ENCODE results near the gene AEBP2. TPM values are rescaled to one million over a fixed set of nuclear protein-coding genes. Genes with fewer than 3 reads are reported as not detected.

Gene AEBP2
- total and polyA plus RNA-seq, 2 of the 8 experiments (the other 6 are each of a cell fraction or from before 2014, with no cell fraction given) = 13.6 to 61.4 TPM

- Histone ChIP-seq H4K20me1 (replicated peaks in 1 of 2; ENCODE audit: control insufficient read depth in 1 of 2, insufficient read depth in 2 of 2, low read length in 2 of 2) (peaks cover 7% of the 10 kb centered on the region in 2 experiments), H3K4me1 (replicated peaks in 1 of 4; ENCODE audit: control insufficient read depth in 3 of 4, insufficient read depth in 4 of 4, low read length in 3 of 4) (peaks cover 0 to 14% (median 2%) of the 10 kb centered on the region in 4 experiments; a peak in 4 of 7 replicates), H2BK5ac (ENCODE audit: low read depth, low read length) (no peak overlapping the region), H4K91ac (replicated peaks; ENCODE audit: insufficient read length, low read length) (no peak overlapping the region), H4K5ac (ENCODE audit: insufficient read length, low read depth, low read length) (no peak overlapping the region), H3K4me3 (ENCODE audit: extremely low read depth in 1 of 4, insufficient read depth in 2 of 4, low read depth in 3 of 4, low read length in 4 of 4) (no peak overlapping the region), H3K36me3 (ENCODE audit: control insufficient read depth in 2 of 4, insufficient read depth in 4 of 4, low read length in 3 of 4) (peaks cover 0 to 41% (median 3%) of the 10 kb centered on the region in 4 experiments; a peak in 3 of 8 replicates), H3K18ac (ENCODE audit: extremely low read depth, low read length) (no peak overlapping the region), H3K27ac (ENCODE audit: low read depth, low read length) (no peak overlapping the region), H3K23me2 (ENCODE audit: low read depth, low read length) (no peaks in the 10 kb centered on the region), H3K79me1 (ENCODE audit: low read depth, low read length) (peaks cover 9% of the 10 kb centered on the region; the same call in 1 of the 2 replicates), H3K23ac (ENCODE audit: insufficient read length) (no peak overlapping the region), H2BK12ac (ENCODE audit: low read depth, low read length) (no peak overlapping the region), H3K9me3 (ENCODE audit: insufficient read depth in 2 of 2, low read depth in 1 of 2, low read length in 1 of 2) (no peaks in the 10 kb centered on the region), H3K14ac (ENCODE audit: insufficient read length) (no peak overlapping the region), H3K79me2 (ENCODE audit: control insufficient read depth in 1 of 2, insufficient read depth in 2 of 2, low read length in 2 of 2) (peaks cover 3 to 71% of the 10 kb centered on the region in 2 experiments; a peak in 3 of 4 replicates), H2BK15ac (ENCODE audit: low read length) (no peak overlapping the region), H3K27me3 (replicated peaks in 1 of 4; ENCODE audit: control insufficient read depth in 3 of 4, extremely low read depth in 1 of 4, insufficient read depth in 3 of 4, low read length in 3 of 4) (no peaks in the 10 kb centered on the region), H3K9ac (replicated peaks in 1 of 4; ENCODE audit: extremely low read depth in 1 of 4, low read depth in 3 of 4, low read length in 3 of 4) (no peak overlapping the region), H3K4me2 (ENCODE audit: insufficient read depth in 1 of 2, low read depth in 2 of 2, low read length in 2 of 2) (no peak overlapping the region), H2AK5ac (ENCODE audit: low read depth, low read length) (no peak overlapping the region), H3K56ac (replicated peaks; ENCODE audit: insufficient read length, low read depth, low read length) (no peak overlapping the region), H4K8ac (ENCODE audit: extremely low read depth, insufficient read depth, low read length) (no peak overlapping the region), H2BK20ac (ENCODE audit: low read length) (no peak overlapping the region), H2BK120ac (replicated peaks; ENCODE audit: low read depth, low read length) (no peak overlapping the region), H3K4ac (replicated peaks; ENCODE audit: insufficient read length, low read depth, low read length) (no peak overlapping the region), H2AFZ (ENCODE audit: low read length) (no peak overlapping the region)
- POLR2A ChIA-PET (ENCODE audit: partially characterized antibody) = interaction anchor here (1.3 kb wide), 1 partner anchor 21 kb away, joined by 3 read pairs; no protein-coding TSS in a partner anchor
- TF ChIP-seq SRF (IDR thresholded peaks at IDR 0.05; ENCODE audit: low read depth, low read length) (no peak), NANOG (IDR thresholded peaks at IDR 0.05; ENCODE audit: insufficient read depth, low read depth, low read length, poor library complexity, severe bottlenecking) (no peak), ASH2L (IDR thresholded peaks at IDR 0.05; ENCODE audit: low read length) (no peak), CEBPB (IDR thresholded peaks at IDR 0.05; ENCODE audit: low read depth, low read length) (no peak), POLR2A (IDR thresholded peaks at IDR 0.05; ENCODE audit: control extremely low read depth in 1 of 2, low read depth in 2 of 2, low read length in 2 of 2) (no peak), SP4 (IDR thresholded peaks at IDR 0.05; ENCODE audit: low read length) (no peak), MAFK (IDR thresholded peaks at IDR 0.05; ENCODE audit: low read depth, low read length) (no peak), NRF1 (IDR thresholded peaks at IDR 0.05; ENCODE audit: low read depth, low read length) (no peak), TAF1 (IDR thresholded peaks at IDR 0.05; ENCODE audit: low read depth, low read length) (no peak), SP2 (IDR thresholded peaks at IDR 0.05; ENCODE audit: low read length) (no peak), SIRT6 (IDR thresholded peaks at IDR 0.05; ENCODE audit: low read length) (no peak), POLR2AphosphoS5 (IDR thresholded peaks at IDR 0.05; ENCODE audit: low read depth, low read length) (no peak), KDM1A (IDR thresholded peaks at IDR 0.05; ENCODE audit: borderline replicate concordance, low read length) (no peak)
- FAIRE-seq (no peak), DNase-seq (ENCODE audit: low read depth in 1 of 2, low spot score in 2 of 2) (no peak)
- 69% methylated on average over 4 of the region's 4 CpGs; no CpG with 5 or more reads in 1 of the 2 experiments for WGBS, 2 experiments (ENCODE audit: extremely low coverage in 1 of 2, insufficient coverage in 1 of 2, insufficient read length in 1 of 2, insufficient replicate concordance in 2 of 2, low coverage in 1 of 2, low lambda C conversion rate in 2 of 2, missing lambda C conversion rate in 1 of 2)
- CTCF ChIA-PET (ENCODE audit: partially characterized antibody) = no interaction called here
These were observed 71.2 kb downstream of the AEBP2 start for GRCh38 chr12:19510461-19510860.

All from H1 (cell line).